ENCODE measurements around the gene RBBP8NL.

The RBBP8NL gene

GRCh38 chr20:62445553-62446340 lies 18.4 kb upstream of the RBBP8NL start:
- DNase-seq (ENCODE audit: low read depth), result no peak
- no peak for TF ChIP-seq CTCF (IDR thresholded peaks at IDR 0.05; ENCODE audit: low read depth, low read length, missing control alignments)
- H3K4me3 ChIP-seq (ENCODE audit: low read depth, low read length), result no peak overlapping the region
- in situ Hi-C loops (cut with HindIII; ENCODE audit: low sequenced_read_pairs), result no loop called here

DNA sequence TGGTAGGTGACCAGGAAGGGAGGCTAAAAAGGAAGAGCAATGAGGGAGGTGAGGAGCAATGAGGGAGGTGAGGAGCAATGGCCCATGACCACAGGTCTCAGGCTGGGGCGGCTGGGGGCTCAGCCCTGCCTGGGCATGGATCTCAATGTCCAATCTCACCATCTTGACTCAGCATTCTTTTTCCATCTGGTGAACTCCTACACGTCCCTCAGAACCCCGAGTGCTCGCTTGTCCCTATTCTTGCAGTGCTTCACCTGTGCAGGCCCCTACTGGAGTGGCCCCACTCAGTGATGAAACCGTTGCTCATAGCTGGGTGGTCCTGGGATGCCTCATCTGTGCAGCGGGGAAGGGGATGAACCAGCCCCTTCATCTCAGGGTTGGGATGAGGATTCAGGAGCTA lies 16.9 kb upstream of the RBBP8NL start:
- no peak for TF ChIP-seq CTCF (IDR thresholded peaks at IDR 0.05; ENCODE audit: low read depth, low read length, missing control alignments)
- H3K4me3 ChIP-seq (ENCODE audit: low read depth, low read length), result no peak overlapping the region
- in situ Hi-C loops (cut with HindIII; ENCODE audit: low sequenced_read_pairs), result no loop called here
- no peak for DNase-seq (ENCODE audit: low read depth)

DNA sequence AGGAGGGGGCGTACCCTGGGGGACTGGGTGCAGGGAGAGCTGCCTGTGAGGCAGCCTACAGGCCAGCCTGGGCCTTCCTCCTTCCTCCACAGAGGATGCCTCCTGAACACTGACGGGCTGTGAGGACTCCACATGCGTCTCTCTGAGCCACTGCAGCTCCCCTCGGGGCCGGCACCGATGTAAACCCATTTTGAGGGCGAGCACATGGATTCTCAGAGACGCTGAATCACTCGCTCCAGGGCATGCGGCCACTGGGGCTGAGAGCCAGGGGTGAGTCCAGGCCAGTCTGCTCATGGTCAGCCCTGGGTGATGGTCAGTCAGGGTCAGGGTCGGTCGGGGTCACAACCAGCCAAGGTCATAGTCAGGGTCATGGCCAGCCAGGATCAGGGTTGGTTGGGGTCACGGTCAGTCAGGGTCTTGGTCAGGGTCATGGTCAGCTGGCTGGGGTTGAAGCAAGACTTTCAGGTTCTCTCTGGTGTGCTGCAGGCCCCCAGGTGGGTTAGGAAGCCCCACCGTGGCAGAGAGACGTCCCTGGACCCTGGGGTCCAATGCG lies 14.7 kb upstream of the RBBP8NL start:
- TF ChIP-seq CTCF (IDR thresholded peaks at IDR 0.05; ENCODE audit: low read depth, low read length, missing control alignments), result no peak
- no peak for DNase-seq (ENCODE audit: low read depth)
- H3K4me3 ChIP-seq (ENCODE audit: low read depth, low read length), result no peak overlapping the region
- in situ Hi-C loops (cut with HindIII; ENCODE audit: low sequenced_read_pairs), result no loop called here

DNA sequence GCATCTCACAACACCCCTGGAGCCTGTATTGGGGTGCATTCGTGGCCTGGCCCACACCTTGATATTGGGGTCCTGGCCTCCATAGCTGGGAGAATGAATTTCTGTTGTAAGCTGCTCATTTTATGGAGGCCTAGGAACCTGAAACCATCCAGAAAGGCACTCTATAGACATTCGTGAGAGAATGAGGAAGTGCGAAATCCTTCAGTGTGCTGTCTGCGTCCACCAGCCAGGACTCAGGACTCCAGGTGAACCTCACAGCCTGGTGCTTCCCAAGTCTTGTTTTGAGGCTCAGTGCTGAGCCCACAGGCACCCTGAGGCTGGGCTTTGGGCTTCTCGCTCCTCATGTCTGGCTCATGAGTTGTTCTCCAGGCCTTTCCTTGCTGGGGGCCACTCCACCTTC lies 11.9 kb upstream of the RBBP8NL start:
- H3K4me3 ChIP-seq (ENCODE audit: low read depth, low read length), result no peak overlapping the region
- DNase-seq (ENCODE audit: low read depth), result no peak
- TF ChIP-seq CTCF (IDR thresholded peaks at IDR 0.05; ENCODE audit: low read depth, low read length, missing control alignments), result no peak
- in situ Hi-C loops (cut with HindIII; ENCODE audit: low sequenced_read_pairs), result no loop called here

- in situ Hi-C loops (cut with HindIII; ENCODE audit: low sequenced_read_pairs), result no loop called here
- DNase-seq (ENCODE audit: low read depth), result no peak
- no peak for TF ChIP-seq CTCF (IDR thresholded peaks at IDR 0.05; ENCODE audit: low read depth, low read length, missing control alignments)
- H3K4me3 ChIP-seq (ENCODE audit: low read depth, low read length), result no peak overlapping the region
These were observed 10.6 kb upstream of the RBBP8NL start for GRCh38 chr20:62437927-62438326.

DNA sequence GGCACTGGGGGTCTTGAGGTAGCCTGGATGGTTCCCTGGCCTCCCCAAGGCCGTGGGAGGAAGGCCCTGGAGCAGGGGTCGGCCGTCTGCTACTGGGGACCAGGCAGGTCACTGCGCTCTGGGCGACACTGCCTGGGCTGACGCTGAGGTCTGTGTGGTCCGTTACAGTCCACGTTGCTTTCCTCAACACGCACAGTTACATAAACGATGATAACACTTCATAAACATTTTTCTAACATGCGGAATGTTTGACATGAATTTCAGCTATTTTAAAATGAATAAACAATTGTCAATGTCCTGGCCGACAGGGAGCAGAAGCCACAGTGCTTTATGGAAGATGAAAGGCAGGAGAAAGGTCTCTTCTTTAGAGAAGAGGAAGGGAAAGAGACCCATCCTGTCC lies 10.2 kb upstream of the RBBP8NL start:
- no peak for DNase-seq (ENCODE audit: low read depth)
- H3K4me3 ChIP-seq (ENCODE audit: low read depth, low read length), result no peak overlapping the region
- in situ Hi-C loops (cut with HindIII; ENCODE audit: low sequenced_read_pairs), result no loop called here
- no peak for TF ChIP-seq CTCF (IDR thresholded peaks at IDR 0.05; ENCODE audit: low read depth, low read length, missing control alignments)
